ENCODE measurements around the gene HGFAC.
"Not testable (repeated sequence)": the region's sequence is repeated elsewhere in the genome, so short reads cannot be mapped to it uniquely, and the experiment has no call there.

The HGFAC gene

GRCh38 chr4:3449574-3450534 lies 8.1 kb downstream of the HGFAC start:
- no peak overlapping the region for H3K27ac Mint-ChIP-seq
- H3K36me3 Mint-ChIP-seq (ENCODE audit: low read depth), result no peaks in the 10 kb centered on the region
- no peak for DNase-seq
- H3K4me1 Mint-ChIP-seq, result no peaks in the 10 kb centered on the region
- no peaks in the 10 kb centered on the region for H3K9me3 Mint-ChIP-seq
- H3K4me3 Mint-ChIP-seq, result no peak overlapping the region
- ATAC-seq, result no peak
- H3K27me3 Mint-ChIP-seq, result peaks cover under 1% of the 10 kb centered on the region

GRCh38 chr4:3450643-3451042 lies 8.9 kb downstream of the HGFAC start:
- Mint-ChIP-seq H3K9me3 (peaks cover 6% of the 10 kb centered on the region), H3K36me3 (ENCODE audit: low read depth) (no peaks in the 10 kb centered on the region), H3K27ac (no peak overlapping the region), H3K4me3 (no peak overlapping the region), H3K27me3 (peaks cover 3% of the 10 kb centered on the region), H3K4me1 (no peaks in the 10 kb centered on the region)
- ATAC-seq (no peak), DNase-seq (no peak)

- Mint-ChIP-seq H3K36me3 (ENCODE audit: low read depth) (peaks cover 3% of the 10 kb centered on the region), H3K4me3 (no peak overlapping the region), H3K27ac (no peak overlapping the region), H3K9me3 (peaks cover 9% of the 10 kb centered on the region), H3K4me1 (no peaks in the 10 kb centered on the region), H3K27me3 (peaks cover 3% of the 10 kb centered on the region)
- DNase-seq (no peak), ATAC-seq (no peak)
Measured at GRCh38 chr4:3451956-3452355, 10.2 kb downstream of the HGFAC start.

GRCh38 chr4:3452376-3452775 lies 10.6 kb downstream of the HGFAC start:
- DNase-seq, result no peak
- no peak overlapping the region for H3K4me3 Mint-ChIP-seq
- H3K9me3 Mint-ChIP-seq, result peaks cover 9% of the 10 kb centered on the region
- no peaks in the 10 kb centered on the region for H3K4me1 Mint-ChIP-seq
- H3K27ac Mint-ChIP-seq, result no peak overlapping the region
- H3K27me3 Mint-ChIP-seq, result peaks cover 3% of the 10 kb centered on the region
- ATAC-seq, result no peak
- peaks cover 3% of the 10 kb centered on the region for H3K36me3 Mint-ChIP-seq (ENCODE audit: low read depth)

- not testable (repeated sequence) for ATAC-seq
Measured at GRCh38 chr4:3455596-3455995, 13.8 kb downstream of the HGFAC start.

GRCh38 chr4:3458371-3458770 lies 16.6 kb downstream of the HGFAC start:
- H3K27ac Mint-ChIP-seq, result no peak overlapping the region
- ATAC-seq, result no peak

More at GRCh38 chr4:3455596-3455995, 13.8 kb downstream of the HGFAC start:
- not testable (repeated sequence) for H3K4me1 Mint-ChIP-seq; H3K9me3 Mint-ChIP-seq; DNase-seq; H3K27ac Mint-ChIP-seq; H3K4me3 Mint-ChIP-seq; H3K27me3 Mint-ChIP-seq; H3K36me3 Mint-ChIP-seq (ENCODE audit: low read depth)

GRCh38 chr4:3459156-3459555 lies 17.4 kb downstream of the HGFAC start:
- H3K4me3 Mint-ChIP-seq, result not testable (repeated sequence)

More at GRCh38 chr4:3458371-3458770, 16.6 kb downstream of the HGFAC start:
- H3K4me1 Mint-ChIP-seq, result no peaks in the 10 kb centered on the region
- H3K9me3 Mint-ChIP-seq, result peaks cover 9% of the 10 kb centered on the region
- no peak overlapping the region for H3K4me3 Mint-ChIP-seq
- H3K36me3 Mint-ChIP-seq (ENCODE audit: low read depth), result peaks cover 3% of the 10 kb centered on the region
- DNase-seq, result no peak
- peaks cover 13% of the 10 kb centered on the region for H3K27me3 Mint-ChIP-seq

GRCh38 chr4:3460926-3461325 lies 19.2 kb downstream of the HGFAC start:
- peaks cover 19% of the 10 kb centered on the region for H3K27me3 Mint-ChIP-seq

More at GRCh38 chr4:3459156-3459555, 17.4 kb downstream of the HGFAC start:
- not testable (repeated sequence) for H3K4me1 Mint-ChIP-seq; DNase-seq; ATAC-seq; H3K36me3 Mint-ChIP-seq (ENCODE audit: low read depth); H3K9me3 Mint-ChIP-seq; H3K27ac Mint-ChIP-seq
- H3K27me3 Mint-ChIP-seq, result peaks cover 13% of the 10 kb centered on the region

GRCh38 chr4:3461515-3462291 lies 19.9 kb downstream of the HGFAC start:
- Mint-ChIP-seq H3K9me3 (no peaks in the 10 kb centered on the region), H3K36me3 (ENCODE audit: low read depth) (no peaks in the 10 kb centered on the region), H3K4me1 (no peaks in the 10 kb centered on the region), H3K27ac (no peak overlapping the region), H3K27me3 (peaks cover 19% of the 10 kb centered on the region), H3K4me3 (no peak overlapping the region)
- no peak for ATAC-seq
- no peak for DNase-seq

More at GRCh38 chr4:3460926-3461325, 19.2 kb downstream of the HGFAC start:
- no peaks in the 10 kb centered on the region for H3K4me1 Mint-ChIP-seq
- H3K9me3 Mint-ChIP-seq, result peaks cover under 1% of the 10 kb centered on the region
- DNase-seq (no peak), ATAC-seq (no peak)
- H3K36me3 Mint-ChIP-seq (ENCODE audit: low read depth), result peaks cover under 1% of the 10 kb centered on the region
- H3K27ac Mint-ChIP-seq, result no peak overlapping the region
- H3K4me3 Mint-ChIP-seq, result no peak overlapping the region

GRCh38 chr4:3462321-3462789 lies 20.6 kb downstream of the HGFAC start:
- DNase-seq (no peak), ATAC-seq (no peak)
- Mint-ChIP-seq H3K4me3 (no peak overlapping the region), H3K27ac (no peak overlapping the region), H3K36me3 (ENCODE audit: low read depth) (no peaks in the 10 kb centered on the region), H3K4me1 (no peaks in the 10 kb centered on the region), H3K27me3 (peaks cover 19% of the 10 kb centered on the region), H3K9me3 (no peaks in the 10 kb centered on the region)

GRCh38 chr4:3462790-3463415 lies 21.1 kb downstream of the HGFAC start, which contains the start of gene DOK7:
Gene DOK7 (plus strand): TSS chr4:3463306. CDS start chr4:3463376, 70 bp downstream.
- H3K27me3 Mint-ChIP-seq, result peaks cover 19% of the 10 kb centered on the region
- no peak within 1 kb of the TSS for H3K4me3 Mint-ChIP-seq

GRCh38 chr4:3463556-3464348 lies 22.0 kb downstream of the HGFAC start:
- Mint-ChIP-seq H3K4me3 (no peak overlapping the region), H3K27ac (no peak overlapping the region), H3K36me3 (ENCODE audit: low read depth) (no peaks in the 10 kb centered on the region), H3K4me1 (no peaks in the 10 kb centered on the region), H3K27me3 (peaks cover 19% of the 10 kb centered on the region), H3K9me3 (no peaks in the 10 kb centered on the region)
- ATAC-seq (no peak), DNase-seq (no peak)

More at GRCh38 chr4:3462790-3463415, 21.1 kb downstream of the HGFAC start, which contains the start of gene DOK7:
- Mint-ChIP-seq H3K9me3 (no peaks in the 10 kb centered on the region), H3K36me3 (ENCODE audit: low read depth) (no peaks in the 10 kb centered on the region), H3K27ac (no peak within 1 kb of the TSS), H3K4me1 (no peaks in the 10 kb centered on the region)
- no peak for ATAC-seq
- DNase-seq, result no peak

- DNase-seq (no peak), ATAC-seq (no peak)
- H3K9me3 Mint-ChIP-seq, result no peaks in the 10 kb centered on the region
- no peaks in the 10 kb centered on the region for H3K36me3 Mint-ChIP-seq (ENCODE audit: low read depth)
- H3K27ac Mint-ChIP-seq, result no peak overlapping the region
- no peaks in the 10 kb centered on the region for H3K4me1 Mint-ChIP-seq
- H3K27me3 Mint-ChIP-seq, result peaks cover 19% of the 10 kb centered on the region
- H3K4me3 Mint-ChIP-seq, result no peak overlapping the region
Measured at GRCh38 chr4:3464349-3464905, 22.7 kb downstream of the HGFAC start.
